Mesenchymal stem cell (in vitro differentiated cells and primary cell): ENCODE data around the gene FAM184A.

Source experiments
- DNase-seq: peaks from one replicate; pipeline ENCODE4 v3.0.0-alpha.2; 2013
- H2AFZ ChIP-seq: one replicate; pipeline ENCODE4 v1.6.1; 2013; ENCODE audit warnings: low read depth, mild to moderate bottlenecking, control low read depth, inconsistent platforms, low read length, moderate library complexity
- H2AK5ac ChIP-seq: 2 replicates; pipeline ENCODE4 v1.6.1; 2013; ENCODE audit warnings: low read length, moderate library complexity, mild to moderate bottlenecking, inconsistent platforms; ENCODE audit not compliant: severe bottlenecking
- H2BK120ac ChIP-seq: one replicate; pipeline ENCODE4 v1.6.1; 2013; ENCODE audit warnings: low read depth, mild to moderate bottlenecking, inconsistent platforms, low read length, moderate library complexity
- H2BK12ac ChIP-seq, 2 experiments: one replicate each; pipeline ENCODE4 v1.6.1; 2013; ENCODE audit warnings: inconsistent platforms in 2 of 2, low read length in 2 of 2, mild to moderate bottlenecking in 2 of 2, moderate library complexity in 2 of 2, control low read depth in 1 of 2
- H2BK15ac ChIP-seq: one replicate; pipeline ENCODE4 v1.6.1; 2013; ENCODE audit warnings: mild to moderate bottlenecking, low read depth, inconsistent platforms; ENCODE audit not compliant: poor library complexity, severe bottlenecking
- H2BK5ac ChIP-seq: 2 replicates; pipeline ENCODE4 v1.6.1; 2013; ENCODE audit warnings: low read depth, mild to moderate bottlenecking, low read length, control low read depth, inconsistent platforms; ENCODE audit not compliant: poor library complexity, severe bottlenecking
- H3K14ac ChIP-seq, 2 experiments: one replicate each; pipeline ENCODE4 v1.6.1; 2013; ENCODE audit warnings: inconsistent platforms in 2 of 2, low read length in 2 of 2, control low read depth in 1 of 2, mild to moderate bottlenecking in 1 of 2, moderate library complexity in 1 of 2
- H3K18ac ChIP-seq, 2 experiments: one replicate each; pipeline ENCODE4 v1.6.1; 2013; ENCODE audit warnings: inconsistent platforms in 2 of 2, low read length in 2 of 2, control low read depth in 1 of 2, low read depth in 1 of 2, mild to moderate bottlenecking in 1 of 2
- H3K23ac ChIP-seq, 2 experiments: one replicate each; pipeline ENCODE4 v1.6.1; 2013; ENCODE audit warnings: inconsistent platforms in 2 of 2, low read length in 2 of 2, mild to moderate bottlenecking in 2 of 2, moderate library complexity in 2 of 2, control low read depth in 1 of 2
- H3K27ac ChIP-seq: 2 replicates; pipeline ENCODE4 v1.5.1; 2013; ENCODE audit warnings: mild to moderate bottlenecking, moderate library complexity, low read length, control low read depth, inconsistent platforms; ENCODE audit not compliant: poor library complexity, severe bottlenecking
- H3K27me3 ChIP-seq, 2 experiments: 2 replicates each; pipeline versions ENCODE4 v1.6.1 to v1.7.0; 2013; ENCODE audit warnings: low read length in 2 of 2, mild to moderate bottlenecking in 2 of 2, moderate library complexity in 2 of 2, control low read depth in 1 of 2, inconsistent platforms in 1 of 2; ENCODE audit not compliant: control insufficient read depth in 1 of 2, insufficient read depth in 1 of 2
- H3K36me3 ChIP-seq, 2 experiments: 2 replicates each; pipeline versions ENCODE4 v1.6.1 to v1.7.0; 2013; ENCODE audit warnings: low read length in 2 of 2, control low read depth in 1 of 2, inconsistent platforms in 1 of 2, low read depth in 1 of 2, mild to moderate bottlenecking in 1 of 2; ENCODE audit not compliant: insufficient read depth in 2 of 2, control insufficient read depth in 1 of 2
- H3K4ac ChIP-seq, 2 experiments: one replicate each; pipeline ENCODE4 v1.6.1; 2013; ENCODE audit warnings: inconsistent platforms in 2 of 2, low read length in 2 of 2, mild to moderate bottlenecking in 2 of 2, moderate library complexity in 2 of 2, control low read depth in 1 of 2, low read depth in 1 of 2
- H3K4me1 ChIP-seq: 2 replicates; pipeline ENCODE4 v1.6.1; 2013; ENCODE audit warnings: low read depth, low read length, control low read depth; ENCODE audit not compliant: control insufficient read depth, insufficient read depth
- H3K4me2 ChIP-seq: 2 replicates; pipeline ENCODE4 v1.6.1; 2013; ENCODE audit warnings: low read length, mild to moderate bottlenecking, inconsistent platforms; ENCODE audit not compliant: poor library complexity, severe bottlenecking
- H3K4me3 ChIP-seq, 2 experiments: 2 replicates each; pipeline versions ENCODE4 v1.5.1 to v1.7.0; 2013; ENCODE audit warnings: low read length in 2 of 2, mild to moderate bottlenecking in 2 of 2, control low read depth in 1 of 2, low read depth in 1 of 2; ENCODE audit not compliant: insufficient read depth in 1 of 2
- H3K79me1 ChIP-seq: replicated peaks from 2 replicates; pipeline ENCODE4 v1.6.1; 2013; ENCODE audit warnings: mild to moderate bottlenecking, control low read depth, low read length, inconsistent platforms; ENCODE audit not compliant: poor library complexity, severe bottlenecking
- H3K9ac ChIP-seq: 2 replicates; pipeline ENCODE4 v1.7.0; 2013; ENCODE audit warnings: mild to moderate bottlenecking, low read length, moderate library complexity
- H3K9me3 ChIP-seq: 2 replicates; pipeline ENCODE4 v1.7.0; 2013; ENCODE audit warnings: mild to moderate bottlenecking, low read length; ENCODE audit not compliant: control insufficient read depth
- H4K8ac ChIP-seq: one replicate; pipeline ENCODE4 v1.6.1; 2013; ENCODE audit warnings: inconsistent platforms, mild to moderate bottlenecking, low read length, moderate library complexity
- H4K91ac ChIP-seq: one replicate; pipeline ENCODE4 v1.6.1; 2013; ENCODE audit warnings: mild to moderate bottlenecking, low read length, inconsistent platforms
- WGBS: methylation state at CpG from one replicate; pipeline ENCODE4 v1.1.7; 2013; ENCODE audit warnings: mixed read lengths; 5-methylcytosine and 5-hydroxymethylcytosine counted together

FAM184A gene

DNA sequence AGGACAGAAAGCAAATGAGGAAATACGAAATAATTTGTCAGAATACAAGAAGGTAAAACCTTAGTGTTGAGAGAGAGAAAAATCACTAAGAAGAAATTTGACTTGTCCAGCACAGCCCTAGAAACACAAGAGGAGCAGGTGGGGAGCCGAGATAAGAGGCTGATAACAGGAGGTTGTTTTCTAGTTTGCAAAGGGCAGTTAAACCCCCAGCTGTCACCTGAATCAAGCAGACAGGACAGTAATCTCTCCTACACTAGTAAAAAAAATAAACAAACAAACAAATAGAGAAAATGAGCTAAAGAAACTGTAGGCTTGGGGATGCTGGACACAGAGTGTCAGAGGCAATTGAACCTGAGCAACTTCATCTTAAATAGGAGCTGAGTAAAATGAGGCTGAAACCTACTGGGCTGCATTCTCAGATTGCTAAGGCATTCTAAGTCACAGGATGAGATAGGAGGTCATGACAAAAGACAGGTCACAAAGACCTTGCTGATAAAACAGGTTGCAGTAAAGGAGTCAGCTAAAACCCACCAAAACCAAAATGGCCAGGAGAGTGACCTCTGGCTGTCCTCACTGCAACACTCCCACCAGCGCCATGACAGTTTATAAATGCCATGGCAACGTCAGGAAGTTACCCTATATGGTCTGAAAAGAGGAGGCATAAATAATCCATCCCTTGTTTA is 40.4 kb downstream of the FAM184A start:
- H3K4me3 ChIP-seq: no peak overlapping the region
- H3K23ac ChIP-seq: no peak overlapping the region
- H3K36me3 ChIP-seq: no peaks in the 10 kb centered on the region
- H3K4me1 ChIP-seq: no peaks in the 10 kb centered on the region
- H4K91ac ChIP-seq: no peak overlapping the region
- H2BK12ac ChIP-seq: no peak overlapping the region
- H3K27ac ChIP-seq: no peak overlapping the region
- H3K14ac ChIP-seq: no peak overlapping the region
- H3K4me2 ChIP-seq: no peak overlapping the region
- H2BK15ac ChIP-seq: no peak overlapping the region
- 100% methylated on average over 2 of the region's 4 CpGs for WGBS
- no peak for DNase-seq
- H2BK5ac ChIP-seq: no peak overlapping the region
- H3K9me3 ChIP-seq: no peaks in the 10 kb centered on the region
- no peak overlapping the region for H3K9ac ChIP-seq
- H3K18ac ChIP-seq: no peak overlapping the region
- no peak overlapping the region for H3K4ac ChIP-seq
- no peak overlapping the region for H4K8ac ChIP-seq
- H2AFZ ChIP-seq: no peak overlapping the region
- no peak overlapping the region for H2BK120ac ChIP-seq
- no peaks in the 10 kb centered on the region for H3K27me3 ChIP-seq
- H2AK5ac ChIP-seq: no peak overlapping the region
- H3K79me1 ChIP-seq: no peaks in the 10 kb centered on the region

DNA sequence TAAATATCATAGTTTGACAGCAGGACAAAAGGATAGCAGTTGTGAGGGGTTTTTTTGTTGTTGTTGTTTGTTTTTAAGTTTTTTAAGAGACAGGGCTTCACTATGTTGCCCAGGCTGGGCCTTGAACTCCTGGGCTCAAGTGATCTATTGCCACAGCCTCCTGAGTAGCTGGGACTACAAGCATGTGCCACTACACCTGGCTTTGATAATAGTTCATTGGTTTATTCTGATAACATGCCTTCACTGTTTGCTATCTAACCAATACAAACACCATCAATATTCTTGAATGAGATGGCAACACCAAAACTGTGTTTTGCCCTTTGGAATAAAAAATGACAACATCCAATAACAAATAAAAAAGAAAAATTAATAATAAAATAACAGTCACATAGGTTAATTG is 41.2 kb downstream of the FAM184A start:
- Histone ChIP-seq H3K27ac (no peak overlapping the region), H4K8ac (no peak overlapping the region), H3K27me3 (no peaks in the 10 kb centered on the region), H2BK120ac (no peak overlapping the region), H3K9ac (no peak overlapping the region), H3K4ac (no peak overlapping the region), H2AFZ (no peak overlapping the region), H3K23ac (no peak overlapping the region), H3K4me3 (no peak overlapping the region), H2BK12ac (no peak overlapping the region), H2BK15ac (no peak overlapping the region), H3K36me3 (no peaks in the 10 kb centered on the region), H3K4me1 (no peaks in the 10 kb centered on the region), H3K18ac (no peak overlapping the region), H3K9me3 (no peaks in the 10 kb centered on the region), H3K79me1 (no peaks in the 10 kb centered on the region), H2AK5ac (no peak overlapping the region), H3K4me2 (no peak overlapping the region), H2BK5ac (no peak overlapping the region), H3K14ac (no peak overlapping the region), H4K91ac (no peak overlapping the region)
- DNase-seq: no peak

GRCh38 chr6:119036081-119036480 is 42.4 kb downstream of the FAM184A start:
- Histone ChIP-seq H3K27ac (no peak overlapping the region), H3K4me2 (no peak overlapping the region), H3K14ac (no peak overlapping the region), H3K9ac (no peak overlapping the region), H3K4me3 (no peak overlapping the region), H3K36me3 (no peaks in the 10 kb centered on the region), H3K9me3 (no peaks in the 10 kb centered on the region), H3K27me3 (no peaks in the 10 kb centered on the region), H3K23ac (no peak overlapping the region), H3K4me1 (no peaks in the 10 kb centered on the region), H4K8ac (no peak overlapping the region), H3K79me1 (no peaks in the 10 kb centered on the region), H2BK5ac (no peak overlapping the region), H4K91ac (no peak overlapping the region), H2BK120ac (no peak overlapping the region), H2BK12ac (no peak overlapping the region), H3K4ac (no peak overlapping the region), H3K18ac (no peak overlapping the region), H2AK5ac (no peak overlapping the region), H2BK15ac (no peak overlapping the region), H2AFZ (no peak overlapping the region)
- WGBS: 75% methylated on average over 4 of the region's 5 CpGs
- DNase-seq: no peak

DNA sequence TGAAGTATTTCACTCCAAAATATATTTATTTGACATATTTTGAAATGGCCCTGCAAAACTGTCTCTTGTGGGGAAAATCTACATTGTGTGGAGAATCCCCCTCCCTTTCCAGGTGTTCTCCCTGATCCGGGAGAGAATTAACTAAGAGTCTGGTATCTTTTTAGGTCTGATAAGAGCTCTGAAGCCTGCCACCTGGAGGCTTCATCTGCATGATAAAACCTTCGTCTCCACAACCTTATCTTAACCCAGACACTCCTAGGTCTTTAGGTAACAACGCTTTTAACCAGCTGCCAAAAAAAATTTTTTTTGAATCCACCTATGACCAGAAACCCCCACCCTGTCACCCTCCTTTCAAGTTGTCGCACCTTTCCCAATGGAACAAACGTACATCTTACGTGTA is 43.0 kb downstream of the FAM184A start:
- DNase-seq: no peak
- no peak overlapping the region for H2BK12ac ChIP-seq
- no peak overlapping the region for H4K91ac ChIP-seq
- H2BK120ac ChIP-seq: no peak overlapping the region
- no peaks in the 10 kb centered on the region for H3K9me3 ChIP-seq
- H3K4me1 ChIP-seq: no peaks in the 10 kb centered on the region
- H3K27ac ChIP-seq: no peak overlapping the region
- H3K36me3 ChIP-seq: no peaks in the 10 kb centered on the region
- no peaks in the 10 kb centered on the region for H3K27me3 ChIP-seq
- no peak overlapping the region for H3K4me2 ChIP-seq
- H4K8ac ChIP-seq: no peak overlapping the region
- no peak overlapping the region for H2BK15ac ChIP-seq
- no peak overlapping the region for H2AK5ac ChIP-seq
- H3K4ac ChIP-seq: no peak overlapping the region
- no peak overlapping the region for H2BK5ac ChIP-seq
- WGBS: 62% methylated on average over 6 of the region's 6 CpGs
- no peak overlapping the region for H3K4me3 ChIP-seq
- H3K14ac ChIP-seq: no peak overlapping the region
- H3K9ac ChIP-seq: no peak overlapping the region
- H2AFZ ChIP-seq: no peak overlapping the region
- no peak overlapping the region for H3K23ac ChIP-seq
- no peak overlapping the region for H3K18ac ChIP-seq
- no peaks in the 10 kb centered on the region for H3K79me1 ChIP-seq
